GM18502 (cell line): Measurements from ENCODE around the gene DQX1.

Source experiments
- ATAC-seq: cut with Tn5 transposase; IDR thresholded peaks from one replicate; pipeline ENCODE4 v1.9.1; 2021; ENCODE audit warnings: mild to moderate bottlenecking; ENCODE audit not compliant: unreplicated experiment, poor library complexity

DQX1 gene

DNA sequence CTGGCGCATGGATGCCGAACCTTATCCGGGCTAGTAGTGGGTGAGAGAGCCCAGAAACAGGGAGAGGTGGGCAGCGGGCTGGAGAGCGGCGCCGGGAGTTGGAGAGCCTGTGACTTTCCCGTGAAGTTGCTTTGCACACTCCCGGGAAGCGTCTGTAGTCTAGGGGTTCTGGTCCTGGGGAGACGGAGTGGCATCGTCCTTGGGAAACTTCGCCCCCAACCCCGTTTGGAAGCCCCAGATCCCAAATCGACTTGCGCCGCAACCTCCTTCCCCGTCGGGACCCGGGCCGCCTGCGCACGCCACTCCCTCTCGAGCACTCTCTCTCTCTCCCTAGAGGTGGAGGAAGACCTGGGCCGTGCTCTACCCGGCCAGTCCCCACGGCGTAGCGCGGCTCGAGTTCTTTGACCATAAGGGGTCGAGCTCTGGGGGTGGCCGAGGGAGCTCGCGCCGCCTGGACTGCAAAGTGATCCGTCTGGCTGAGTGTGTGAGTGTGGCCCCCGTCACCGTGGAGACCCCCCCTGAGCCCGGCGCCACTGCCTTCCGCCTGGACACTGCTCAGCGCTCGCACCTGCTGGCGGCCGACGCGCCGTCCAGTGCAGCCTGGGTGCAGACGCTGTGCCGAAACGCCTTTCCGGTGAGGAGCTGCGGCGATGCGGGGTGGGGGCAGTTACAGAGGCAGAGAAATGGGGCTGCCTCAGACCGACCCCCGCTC is 28.9 kb upstream of the DQX1 start:
- peak; percentile 45 for ATAC-seq

GRCh38 chr2:74553892-74554819 is 28.1 kb upstream of the DQX1 start, which contains the start of the genes DOK1 and LOXL3:
DOK1 (plus strand) TSS chr2:74554720; CDS start chr2:74554755, 35 bp downstream.
LOXL3 (minus strand) TSS chr2:74553942; CDS start chr2:74552634, 1,308 bp downstream.
- ATAC-seq: peak; percentile 55

DNA sequence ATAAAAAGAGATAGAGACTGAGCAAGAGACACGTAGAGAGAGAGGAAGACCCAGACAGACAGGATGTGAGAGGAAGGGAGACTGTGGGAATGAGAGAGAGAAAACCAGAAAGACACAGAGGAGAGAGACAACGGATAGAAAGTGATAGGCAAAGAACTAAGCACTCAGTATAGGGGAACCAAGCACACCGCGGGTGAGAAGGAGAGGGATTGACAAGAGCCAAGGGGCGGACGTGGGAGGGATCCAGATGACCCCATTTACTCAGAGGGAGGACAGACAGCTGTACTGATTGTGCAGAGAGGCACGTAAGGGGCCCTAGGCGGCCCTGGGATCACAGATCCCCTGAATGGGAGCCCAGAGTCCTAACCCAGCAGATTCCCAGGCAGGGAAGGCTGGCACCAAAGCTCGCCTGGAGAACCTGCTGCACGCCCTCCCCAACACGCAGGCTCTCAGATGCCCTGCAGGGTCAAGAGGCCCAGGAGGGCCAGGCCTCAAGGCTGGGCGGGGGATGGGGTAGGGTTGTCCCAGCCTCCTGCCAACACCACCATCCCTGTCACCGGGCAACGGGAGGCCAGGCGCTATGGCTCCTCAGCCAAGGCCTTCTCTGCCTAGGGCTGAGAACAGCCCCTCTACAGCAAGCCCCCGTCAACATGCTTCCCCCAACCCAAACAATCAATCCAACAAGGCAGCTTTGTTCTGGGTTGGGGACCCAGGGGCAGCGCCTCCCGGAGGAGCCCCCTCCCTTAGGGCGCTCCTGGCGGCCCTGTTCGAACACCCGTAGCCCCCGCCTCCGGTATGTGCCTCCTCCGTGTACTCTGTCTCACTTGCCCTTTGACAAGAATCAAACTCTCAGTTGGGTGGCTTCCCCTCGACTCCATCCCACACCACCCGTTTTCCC is 27.1 kb upstream of the DQX1 start:
- peak; percentile 23 for ATAC-seq

- ATAC-seq: peak; percentile 33
These were observed 26.2 kb upstream of the DQX1 start for GRCh38 chr2:74551942-74552913.

DNA sequence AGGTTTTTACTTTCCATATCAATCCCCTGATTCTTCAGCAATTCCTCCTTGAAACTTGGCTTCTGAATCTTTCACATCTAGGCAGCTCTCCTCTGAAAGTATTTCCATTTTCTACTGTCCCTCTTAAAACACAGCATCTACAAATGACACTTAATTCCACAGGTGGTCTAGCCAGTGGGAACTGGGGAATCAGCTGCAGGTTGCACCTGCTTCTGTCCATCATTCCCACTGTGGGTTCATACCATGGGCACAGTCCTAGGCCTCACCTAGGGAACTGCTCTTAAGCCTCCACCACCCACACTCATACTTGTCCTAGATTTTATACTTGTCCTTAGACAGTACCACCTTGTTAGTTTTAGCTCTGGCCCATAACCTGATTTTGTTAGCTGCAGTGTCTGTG is 25.5 kb upstream of the DQX1 start:
- no peak for ATAC-seq

DNA sequence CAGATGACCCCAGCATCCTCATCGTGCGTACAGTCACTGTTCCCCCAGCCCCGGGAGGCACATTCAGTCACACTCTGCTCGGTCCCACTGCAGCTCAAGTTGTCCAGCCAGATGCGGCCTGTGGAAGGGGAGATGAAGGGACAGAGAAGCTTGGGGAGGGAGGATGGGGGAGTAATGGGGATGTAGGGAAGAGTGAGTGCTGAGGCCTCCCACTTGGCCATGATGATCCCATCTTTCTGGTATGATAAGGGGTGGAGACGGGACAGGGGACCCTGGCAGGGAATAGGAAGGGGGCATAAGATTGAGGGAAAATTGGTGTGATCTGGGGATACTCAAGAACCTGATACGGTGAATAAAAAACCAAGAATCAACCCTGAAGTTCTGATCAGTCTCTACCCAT is 24.2 kb upstream of the DQX1 start:
- ATAC-seq: no peak

DNA sequence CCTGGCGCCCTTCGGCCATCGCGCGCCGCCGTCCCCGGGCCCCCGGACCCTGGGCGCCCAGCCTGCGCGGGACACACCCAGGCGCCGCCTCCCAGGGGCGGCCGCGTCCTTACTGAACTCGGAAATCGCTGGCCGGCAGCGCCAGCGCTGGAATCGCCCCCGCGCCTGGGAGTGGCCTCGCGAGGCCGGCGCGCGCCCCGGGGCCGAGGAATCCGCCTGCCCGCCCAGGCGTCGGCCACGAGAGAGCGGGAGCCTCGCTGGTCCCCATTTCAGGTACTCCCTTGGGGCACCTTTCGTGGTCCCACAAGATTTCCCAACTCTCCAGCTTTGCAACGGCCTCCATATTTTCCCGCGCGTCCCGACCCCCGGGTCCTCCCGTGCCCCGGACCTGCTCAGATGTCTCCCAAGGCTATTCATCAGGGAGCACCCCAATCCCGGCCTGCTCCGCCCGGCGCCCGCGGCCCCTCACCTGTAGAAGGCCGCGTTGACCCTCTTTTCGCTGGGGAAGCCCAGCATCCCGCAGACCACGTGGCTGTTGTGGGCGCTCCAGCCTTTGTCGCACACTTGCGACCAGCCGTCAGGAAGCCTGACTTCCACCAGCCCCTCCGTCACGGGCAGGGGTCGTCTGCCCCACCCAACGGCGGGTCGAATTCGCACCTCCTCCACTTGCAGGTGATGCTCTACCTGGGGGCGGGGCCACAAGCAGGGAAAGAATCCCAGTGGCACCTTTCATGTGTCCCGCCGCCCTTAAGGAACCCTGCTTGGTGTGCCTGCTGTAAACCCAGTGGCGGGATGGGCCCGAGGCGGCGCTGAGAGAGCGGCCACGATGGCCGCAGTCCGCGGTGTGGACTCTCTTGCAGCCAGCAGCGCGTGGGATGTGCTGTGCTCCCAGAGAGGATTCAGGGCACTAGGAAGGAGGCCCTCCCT is 23.1 kb upstream of the DQX1 start:
- no peak for ATAC-seq

GRCh38 chr2:74548285-74548899 is 22.4 kb upstream of the DQX1 start:
- ATAC-seq: no peak

DNA sequence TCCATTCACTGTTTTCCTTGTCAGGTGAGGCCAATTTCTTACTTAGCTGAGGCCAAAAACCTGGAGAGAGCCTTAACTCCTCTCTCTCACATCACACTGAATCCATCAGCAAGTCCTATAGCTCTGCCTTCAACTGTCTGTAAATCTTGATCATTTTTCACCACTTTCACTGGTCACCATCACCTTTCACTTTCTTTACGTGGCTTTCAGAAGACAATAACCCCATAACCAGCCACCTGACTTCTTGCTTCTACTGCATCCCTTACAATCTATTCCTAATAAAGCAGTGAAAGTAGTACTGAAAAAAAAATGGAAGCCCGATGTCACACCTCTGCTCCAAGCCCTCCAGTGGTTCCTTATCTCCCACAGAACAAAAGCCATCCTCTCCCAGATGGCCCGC is 20.0 kb upstream of the DQX1 start:
- no peak for ATAC-seq

GRCh38 chr2:74544634-74545033 is 18.6 kb upstream of the DQX1 start:
- no peak for ATAC-seq

DNA sequence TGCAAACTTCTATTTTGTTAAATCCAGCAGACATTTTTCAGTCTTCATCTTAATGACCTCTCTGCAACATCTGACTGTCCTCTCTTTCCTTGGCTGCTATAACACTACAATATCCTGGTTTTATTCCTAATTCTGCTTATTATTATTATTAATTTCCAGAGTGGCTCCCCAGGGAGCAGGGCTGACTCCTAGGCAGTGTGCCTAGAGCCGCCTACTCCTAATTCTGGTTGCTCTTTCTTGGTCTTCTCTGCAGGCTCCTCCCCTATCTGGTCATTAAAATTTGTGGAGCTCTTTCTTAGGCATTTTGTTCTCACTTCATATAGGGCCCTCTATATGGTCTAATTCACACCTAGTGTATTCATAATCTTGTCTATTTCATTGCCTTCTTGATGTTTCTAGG is 16.9 kb upstream of the DQX1 start:
- ATAC-seq: no peak

- ATAC-seq: no peak
These were observed 14.3 kb upstream of the DQX1 start for GRCh38 chr2:74540291-74540690.

GRCh38 chr2:74538881-74539339 is 12.9 kb upstream of the DQX1 start:
- peak; percentile 53 for ATAC-seq

- ATAC-seq: no peak
These were observed 11.1 kb upstream of the DQX1 start for GRCh38 chr2:74537140-74537539.

DNA sequence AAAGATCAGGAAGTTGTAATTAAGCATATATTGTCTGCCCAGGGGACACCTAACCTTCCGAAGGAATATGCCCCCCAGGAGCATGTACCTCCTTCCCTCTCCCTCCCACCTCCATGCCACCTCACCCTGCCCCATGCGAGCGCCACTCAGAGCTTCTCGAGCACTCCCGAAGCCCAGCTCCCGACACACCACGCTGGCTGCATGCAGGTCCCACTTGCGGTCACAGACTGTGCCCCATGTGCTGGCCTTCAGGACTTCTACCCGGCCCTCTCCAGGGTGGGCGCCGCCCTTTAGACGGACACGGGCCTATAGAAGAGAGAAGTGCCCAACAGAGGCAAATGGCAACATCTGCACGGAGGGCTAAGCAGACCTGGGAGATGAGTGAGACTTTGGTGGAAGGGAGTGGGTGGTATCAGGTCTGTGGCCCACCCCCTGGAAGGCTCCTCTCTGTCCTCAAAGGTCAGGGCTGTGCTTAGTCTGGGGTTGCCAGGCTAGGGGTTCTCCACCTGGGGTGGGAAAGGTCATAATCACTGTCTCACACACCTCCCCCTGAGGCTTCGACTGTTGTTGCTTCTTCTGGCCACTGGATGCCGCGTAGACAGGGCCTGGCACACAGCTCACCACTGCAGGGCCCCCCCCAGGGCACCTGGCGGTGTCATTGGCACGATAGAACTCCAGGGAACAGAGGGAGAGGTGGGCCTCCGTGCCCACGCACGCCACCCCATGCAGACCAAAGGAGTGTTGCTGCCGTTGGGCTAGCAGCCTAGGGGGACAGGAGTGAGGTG is 10.3 kb upstream of the DQX1 start:
- ATAC-seq: no peak

DNA sequence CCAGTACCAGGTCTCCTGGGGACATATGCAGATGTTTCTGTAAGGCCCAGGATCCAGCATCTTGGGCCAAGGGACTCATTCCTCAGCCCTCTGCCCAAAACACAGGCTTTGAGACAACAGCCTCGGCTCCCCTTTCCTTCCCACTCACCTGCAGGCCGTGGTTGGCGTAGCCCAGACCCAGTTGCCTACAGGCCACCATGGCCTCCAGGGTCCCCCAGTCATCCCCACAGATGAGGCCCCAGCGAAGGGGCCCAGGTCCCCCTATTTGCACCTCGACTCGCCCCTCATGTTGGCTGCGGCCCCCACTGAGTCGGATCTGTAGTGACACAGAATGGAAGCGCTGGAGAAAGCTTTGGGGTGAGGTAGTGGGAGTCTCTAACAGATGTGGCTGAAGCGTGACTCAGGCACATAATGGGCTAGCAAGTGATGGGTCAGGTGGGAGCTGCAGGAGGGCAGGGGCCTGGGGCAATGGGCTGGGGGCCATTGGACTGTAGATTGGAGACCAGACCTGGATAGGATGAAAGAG is 9.5 kb upstream of the DQX1 start:
- no peak for ATAC-seq

DNA sequence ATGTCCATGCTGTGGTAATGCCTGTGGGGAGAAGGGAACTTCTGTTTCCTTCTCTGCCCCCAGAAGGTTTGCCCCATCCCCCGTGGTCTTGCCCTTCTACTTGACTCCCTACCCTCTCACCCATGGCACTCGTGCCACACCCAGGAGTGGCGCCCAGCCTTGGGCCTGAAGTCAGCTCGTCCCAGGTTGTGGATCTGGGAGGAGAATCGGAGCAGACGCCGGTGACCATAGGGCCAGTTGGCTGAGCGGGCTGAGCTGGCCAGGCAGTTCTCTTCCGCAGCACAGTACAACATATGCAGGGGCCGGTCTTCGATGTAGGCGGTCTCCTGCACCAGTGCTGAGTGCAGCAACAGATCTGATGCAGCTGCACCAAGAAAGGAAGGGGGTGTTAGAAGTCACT is 8.4 kb upstream of the DQX1 start:
- ATAC-seq: no peak
